Transverse colon (tissue), 4 donors: Measurements from ENCODE around the gene TRAF6. TPM values are rescaled to one million over a fixed set of nuclear protein-coding genes. Genes with fewer than 3 reads are reported as not detected.

Experiments used
- DNase-seq: peaks from one replicate; pipeline ENCODE4 v3.0.0-alpha.2; 2019
- H3K27ac ChIP-seq, 4 donors: fragments of 200-600 bp; sonication (generic); 2 replicates each; pipeline ENCODE4 v1.5.1; 2016 to 2018; ENCODE audit warnings: inconsistent platforms in 4 of 4
- H3K27me3 ChIP-seq: fragments of 200-600 bp; sonication (generic); 2 replicates; pipeline ENCODE4 v1.5.1; 2017; ENCODE audit warnings: inconsistent platforms
- H3K36me3 ChIP-seq, 4 donors: fragments of 200-600 bp; sonication (generic); 2 replicates each; pipeline ENCODE4 v1.5.1; 2017 to 2019; ENCODE audit warnings: inconsistent platforms in 4 of 4
- H3K4me1 ChIP-seq, 4 donors: fragments of 200-600 bp; sonication (generic); 2 replicates each; pipeline ENCODE4 v1.5.1; 2017 to 2020; ENCODE audit warnings: inconsistent platforms in 4 of 4
- H3K4me3 ChIP-seq, 4 donors: fragments of 200-600 bp; sonication (generic); 1 replicate in 1 of 4; 2 replicates in 3 of 4; pipeline versions ENCODE4 v1.5.1 to v1.6.1; 2017 to 2019; ENCODE audit warnings: inconsistent platforms in 4 of 4
- H3K9me3 ChIP-seq, 2 donors: fragments of 200-600 bp; sonication (generic); 2 replicates each; pipeline ENCODE4 v1.5.1; 2017 to 2019; ENCODE audit warnings: inconsistent platforms in 2 of 2
- EP300 ChIP-seq: sonication (generic); formaldehyde crosslinking; IDR thresholded peaks from one replicate; pipeline ENCODE4 v1.6.1; 2017; ENCODE audit warnings: antibody characterized with exemption, low read depth
- POLR2A ChIP-seq: fragments of 450-650 bp; IDR thresholded peaks from one replicate; pipeline ENCODE4 v1.6.1; 2016; ENCODE audit warnings: antibody characterized with exemption, mild to moderate bottlenecking, moderate library complexity
- POLR2AphosphoS5 ChIP-seq, 3 donors: sonication (generic); formaldehyde crosslinking; IDR thresholded peaks; one replicate each; pipeline ENCODE4 v1.6.1; 2016; ENCODE audit warnings: antibody characterized with exemption in 3 of 3
- WGBS, 2 donors: methylation state at CpG; one replicate each; pipeline ENCODE4 v1.1.5; 2018; ENCODE audit warnings: low coverage in 1 of 2; 5-methylcytosine and 5-hydroxymethylcytosine counted together
- in situ Hi-C, 4 donors: fragments of 200-750 bp; cut with MboI; loops; one replicate each; pipeline versions ENCODE4 v1.15.0 to v1.15.1; 2017; ENCODE audit warnings: low sequenced_read_pairs in 3 of 4, low pct_ligation_motif_present in 1 of 4, low pct_unique_long_range_greater_than_20kb in 1 of 4
- intact Hi-C: fragments of 100-400 bp; cut with DNase I; formaldehyde crosslinking; loops from one replicate; pipeline ENCODE4 v1.15.1; 2023; ENCODE audit warnings: low total_unique reads
- total RNA-seq, 4 donors: library from RNA; depleted of rRNA; stranded (reverse); fragments of >200 nt; gene quantifications; one replicate each; pipeline ENCODE4 v1.1.0, GENCODE V29; 2016
- TF ChIP-seq, protein P1 (sequence below), 5 experiments: fragments of 200-600 bp in 3 of 5; fragments of 450-650 bp in 2 of 5; sonication (generic) in 3 of 5; IDR thresholded peaks; 1 replicate in 2 of 5; 2 replicates in 3 of 5; pipeline ENCODE4 v1.5.1; 2016 to 2017; ENCODE audit warnings: antibody characterized with exemption in 5 of 5, inconsistent platforms in 3 of 5, mild to moderate bottlenecking in 2 of 5, moderate library complexity in 1 of 5

TRAF6 gene
- total RNA-seq, 4 donors from 2014 or later, result 0.80 to 16.4 (median 10.4) TPM

GRCh38 chr11:36451045-36451444 is 59.0 kb downstream of the TRAF6 start:
- Histone ChIP-seq H3K27ac (no peak overlapping the region), H3K9me3 (no peaks in the 10 kb centered on the region), H3K4me3 (no peak overlapping the region), H3K27me3 (no peaks in the 10 kb centered on the region), H3K36me3 (peaks cover 0 to 15% (median 2%) of the 10 kb centered on the region in 4 donors), H3K4me1 (peaks cover 5 to 48% (median 29%) of the 10 kb centered on the region in 4 donors)
- TF ChIP-seq EP300 (no peak), POLR2AphosphoS5 (IDR thresholded peaks at IDR 0.05) (no peak)
- TF ChIP-seq, protein P1, sequence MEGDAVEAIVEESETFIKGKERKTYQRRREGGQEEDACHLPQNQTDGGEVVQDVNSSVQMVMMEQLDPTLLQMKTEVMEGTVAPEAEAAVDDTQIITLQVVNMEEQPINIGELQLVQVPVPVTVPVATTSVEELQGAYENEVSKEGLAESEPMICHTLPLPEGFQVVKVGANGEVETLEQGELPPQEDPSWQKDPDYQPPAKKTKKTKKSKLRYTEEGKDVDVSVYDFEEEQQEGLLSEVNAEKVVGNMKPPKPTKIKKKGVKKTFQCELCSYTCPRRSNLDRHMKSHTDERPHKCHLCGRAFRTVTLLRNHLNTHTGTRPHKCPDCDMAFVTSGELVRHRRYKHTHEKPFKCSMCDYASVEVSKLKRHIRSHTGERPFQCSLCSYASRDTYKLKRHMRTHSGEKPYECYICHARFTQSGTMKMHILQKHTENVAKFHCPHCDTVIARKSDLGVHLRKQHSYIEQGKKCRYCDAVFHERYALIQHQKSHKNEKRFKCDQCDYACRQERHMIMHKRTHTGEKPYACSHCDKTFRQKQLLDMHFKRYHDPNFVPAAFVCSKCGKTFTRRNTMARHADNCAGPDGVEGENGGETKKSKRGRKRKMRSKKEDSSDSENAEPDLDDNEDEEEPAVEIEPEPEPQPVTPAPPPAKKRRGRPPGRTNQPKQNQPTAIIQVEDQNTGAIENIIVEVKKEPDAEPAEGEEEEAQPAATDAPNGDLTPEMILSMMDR (IDR thresholded peaks at IDR 0.05), result no peak
- in situ Hi-C loops (no loop called here), intact Hi-C loops (no loop called here)
- WGBS, 2 donors, result 92% methylated on average over 6 of the region's 6 CpGs; no CpG with 5 or more reads in 1 of the 2 donors
- no peak for DNase-seq

DNA sequence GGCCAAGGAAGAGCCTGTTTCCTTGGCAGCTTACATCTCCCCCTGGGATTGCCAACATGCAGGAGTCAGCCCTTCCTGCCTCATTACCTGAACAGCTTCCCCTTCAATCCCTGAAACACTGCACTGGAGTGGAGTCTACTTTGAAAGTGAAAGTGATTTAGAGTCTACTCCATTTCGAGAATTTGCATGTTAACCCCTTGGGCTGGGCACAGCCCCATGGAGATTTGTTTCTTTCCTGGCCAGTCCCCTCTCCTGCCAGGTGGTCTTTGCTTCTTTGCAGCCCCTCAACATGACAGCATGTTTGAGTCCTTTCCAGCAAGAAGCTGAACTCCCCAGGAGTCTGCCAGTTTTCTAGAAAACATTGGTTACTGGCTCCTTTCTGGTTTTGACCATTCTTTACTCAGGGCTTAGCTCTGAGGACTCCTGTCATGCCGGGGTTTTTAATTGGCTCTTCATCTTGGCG is 59.9 kb downstream of the TRAF6 start:
- intact Hi-C loops, result no loop called here

DNA sequence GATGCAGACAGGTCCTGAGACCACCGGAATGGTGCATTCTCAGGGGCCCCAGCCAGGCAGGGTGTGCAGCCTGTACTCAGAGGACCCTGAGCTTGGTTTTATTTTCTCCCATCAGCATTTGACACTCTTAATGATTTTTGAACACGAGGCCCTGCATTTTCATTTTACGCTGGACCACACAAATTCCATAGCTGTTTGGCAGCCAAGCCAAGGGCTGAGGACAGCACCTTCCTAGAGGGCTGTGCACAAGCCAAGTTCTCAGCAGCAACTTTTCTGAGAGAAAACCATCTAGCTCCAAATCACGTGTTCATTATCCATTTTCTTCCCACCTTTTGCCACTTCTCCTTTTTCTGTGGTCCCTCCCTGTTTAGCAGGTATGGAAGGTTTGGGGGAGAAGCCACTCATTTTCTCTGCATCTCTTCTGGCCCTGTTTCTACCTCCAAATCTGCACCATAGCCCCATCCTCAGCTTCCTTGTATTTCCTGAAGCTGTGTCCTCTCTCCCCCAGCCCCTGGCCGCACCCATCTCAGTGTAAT is 60.4 kb downstream of the TRAF6 start:
- intact Hi-C loops, result no loop called here
- DNase-seq, result no peak
- H3K36me3 ChIP-seq, result peaks cover 0 to 9% (median 2%) of the 10 kb centered on the region in 4 donors
- peak overlapping the region in 2 of 4 donors; percentile 16 to 25 for H3K27ac ChIP-seq
- H3K9me3 ChIP-seq, result no peaks in the 10 kb centered on the region
- H3K4me3 ChIP-seq, result peak overlapping the region in 1 of 4 donors; percentile 12
- H3K4me1 ChIP-seq, result peaks cover 5 to 46% (median 29%) of the 10 kb centered on the region in 4 donors
- 50 to 61% methylated on average over 4 to 5 of the region's 5 CpGs for WGBS, 2 donors
- TF ChIP-seq, protein P1 (IDR thresholded peaks at IDR 0.05), result no peak
- TF ChIP-seq POLR2A (no peak), POLR2AphosphoS5 (IDR thresholded peaks at IDR 0.05) (no peak), EP300 (no peak)
- in situ Hi-C loops, result no loop called here
- H3K27me3 ChIP-seq, result no peaks in the 10 kb centered on the region

More for the DNA sequence above, 59.9 kb downstream of the TRAF6 start:
- Histone ChIP-seq H3K4me1 (peaks cover 5 to 46% (median 29%) of the 10 kb centered on the region in 4 donors), H3K27me3 (no peaks in the 10 kb centered on the region), H3K36me3 (peaks cover 0 to 15% (median 2%) of the 10 kb centered on the region in 4 donors), H3K4me3 (peak overlapping the region in 1 of 4 donors; percentile 12), H3K27ac (peak overlapping the region in 3 of 4 donors; percentile 4 to 25 (median 16)), H3K9me3 (no peaks in the 10 kb centered on the region)
- WGBS, 2 donors, result 0 to 30% methylated on average over 1 to 3 of the region's 3 CpGs
- TF ChIP-seq POLR2AphosphoS5 (IDR thresholded peaks at IDR 0.05), result no peak
- TF ChIP-seq EP300, result no peak
- TF ChIP-seq, protein P1 (IDR thresholded peaks at IDR 0.05), result no peak
- TF ChIP-seq POLR2A, result no peak
- DNase-seq, result no peak
- in situ Hi-C loops, result no loop called here

DNA sequence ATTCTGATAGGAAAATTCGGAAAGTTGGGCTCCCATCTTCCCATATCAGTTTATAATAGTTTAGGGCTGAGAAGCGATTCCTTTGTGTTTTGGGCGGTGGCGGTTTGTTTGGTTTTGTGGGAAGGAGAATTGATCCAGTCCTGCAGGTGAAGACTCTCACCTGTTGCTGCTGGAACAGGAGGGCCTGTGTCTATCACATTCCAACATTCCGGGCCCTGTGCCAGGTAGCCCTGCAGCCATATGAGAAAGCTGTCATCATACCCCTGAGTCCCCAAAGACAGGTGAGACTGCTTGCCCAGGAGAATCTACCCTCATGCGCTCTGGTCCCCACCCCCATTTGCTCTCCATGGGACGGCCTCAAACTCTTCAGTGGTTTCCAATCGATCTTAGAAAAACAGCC is 62.1 kb downstream of the TRAF6 start:
- in situ Hi-C loops, result no loop called here
- Histone ChIP-seq H3K4me3 (no peak overlapping the region), H3K27me3 (no peaks in the 10 kb centered on the region), H3K27ac (no peak overlapping the region), H3K4me1 (peaks cover 5 to 35% (median 21%) of the 10 kb centered on the region in 4 donors), H3K9me3 (no peaks in the 10 kb centered on the region), H3K36me3 (peaks cover 0 to 8% (median 2%) of the 10 kb centered on the region in 4 donors)
- no peak for DNase-seq
- WGBS, 2 donors, result 72% methylated on average over 7 to 8 of the region's 8 CpGs
- TF ChIP-seq POLR2AphosphoS5 (IDR thresholded peaks at IDR 0.05) (no peak), POLR2A (no peak), EP300 (no peak)
- TF ChIP-seq, protein P1 (IDR thresholded peaks at IDR 0.05), result no peak
- intact Hi-C loops, result no loop called here
